OCI-LY3 (cell line): ENCODE data around the gene PARD3.

Source experiments
- H2AFZ ChIP-seq: fragments of 200-600, 300-600 bp; shearing (Covaris generic); 2 replicates; pipeline ENCODE4 v1.6.0; 2014; ENCODE audit warnings: antibody characterized with exemption, low read depth, low read length
- H3K27ac ChIP-seq: fragments of 200-600, 300-600 bp; sonication (generic); 2 replicates; pipeline ENCODE4 v1.5.1; 2014; ENCODE audit warnings: mild to moderate bottlenecking, low read length, moderate library complexity, mixed read lengths
- H3K27me3 ChIP-seq: fragments of 200-600, 300-600 bp; sonication (generic); 2 replicates; pipeline ENCODE4 v1.6.1; 2014; ENCODE audit warnings: low read depth, low read length, mixed read lengths
- H3K36me3 ChIP-seq: fragments of 200-600, 300-600 bp; sonication (generic); replicated peaks from 2 replicates; pipeline ENCODE3; 2014; ENCODE audit warnings: low read depth, low read length, mixed read lengths
- H3K4me1 ChIP-seq: fragments of 300-600, 200-600 bp; sonication (generic); 2 replicates; pipeline ENCODE4 v1.6.1; 2014; ENCODE audit warnings: low read length, mixed read lengths
- H3K4me2 ChIP-seq: fragments of 200-600, 300-600 bp; sonication (generic); 2 replicates; pipeline ENCODE4 v1.6.1; 2014; ENCODE audit warnings: low read length, mixed read lengths
- H3K4me3 ChIP-seq: fragments of 300-600, 200-600 bp; sonication (generic); 2 replicates; pipeline ENCODE4 v1.5.1; 2014; ENCODE audit warnings: antibody characterized with exemption, mild to moderate bottlenecking, low read length, moderate library complexity
- H3K79me2 ChIP-seq: fragments of 300-600, 200-600 bp; shearing (Covaris generic); 2 replicates; pipeline ENCODE4 v1.6.1; 2014; ENCODE audit warnings: mild to moderate bottlenecking, low read length, mixed read lengths
- H3K9ac ChIP-seq: fragments of 300-600, 200-600 bp; shearing (Covaris generic); 2 replicates; pipeline ENCODE4 v1.6.0; 2014; ENCODE audit warnings: mild to moderate bottlenecking, low read length, moderate library complexity
- H3K9me3 ChIP-seq: fragments of 200-600, 300-600 bp; shearing (Covaris generic); 2 replicates; pipeline ENCODE4 v1.6.1; 2014; ENCODE audit warnings: low read length, mixed read lengths; ENCODE audit not compliant: insufficient read depth
- H4K20me1 ChIP-seq: fragments of 200-600, 300-600 bp; sonication (generic); 2 replicates; pipeline ENCODE4 v1.6.1; 2016; ENCODE audit warnings: low read length, mixed read lengths; ENCODE audit not compliant: insufficient read depth
- EZH2phosphoT487 ChIP-seq: fragments of 200-600 bp; shearing (Covaris generic); IDR thresholded peaks from 2 replicates; pipeline ENCODE4 v1.6.1; 2018; ENCODE audit warnings: antibody characterized with exemption, mixed run types, low read depth
- TF ChIP-seq, protein P1 (sequence below): fragments of 200-600, 300-600 bp; sonication (generic); IDR thresholded peaks from 2 replicates; pipeline ENCODE4 v1.5.1; 2014; ENCODE audit warnings: antibody characterized with exemption, low read length, low read depth

The PARD3 gene

DNA sequence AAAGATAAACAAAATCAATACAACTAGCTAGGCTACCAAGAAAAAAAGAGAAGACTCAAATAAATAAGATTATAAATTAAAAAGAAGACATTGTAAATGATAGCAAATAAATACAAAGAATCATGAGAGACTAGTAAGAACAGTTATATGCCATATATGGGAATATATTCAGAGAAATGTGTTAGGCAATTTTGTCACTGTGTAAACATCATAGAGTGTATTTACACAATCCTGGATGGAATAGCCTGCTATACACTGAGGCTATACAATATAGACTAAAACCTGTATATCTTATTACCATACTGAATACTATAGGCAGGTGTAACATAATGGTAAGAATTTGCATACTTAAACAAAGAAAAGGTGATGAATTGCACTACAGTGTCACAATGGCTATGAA is 717.4 kb downstream of the PARD3 start:
- H4K20me1 ChIP-seq: no peaks in the 10 kb centered on the region
- no peak overlapping the region for H3K4me2 ChIP-seq
- H3K36me3 ChIP-seq: no peaks in the 10 kb centered on the region
- H3K9me3 ChIP-seq: no peaks in the 10 kb centered on the region
- no peak overlapping the region for H3K27ac ChIP-seq
- no peak for TF ChIP-seq EZH2phosphoT487
- TF ChIP-seq, protein P1, sequence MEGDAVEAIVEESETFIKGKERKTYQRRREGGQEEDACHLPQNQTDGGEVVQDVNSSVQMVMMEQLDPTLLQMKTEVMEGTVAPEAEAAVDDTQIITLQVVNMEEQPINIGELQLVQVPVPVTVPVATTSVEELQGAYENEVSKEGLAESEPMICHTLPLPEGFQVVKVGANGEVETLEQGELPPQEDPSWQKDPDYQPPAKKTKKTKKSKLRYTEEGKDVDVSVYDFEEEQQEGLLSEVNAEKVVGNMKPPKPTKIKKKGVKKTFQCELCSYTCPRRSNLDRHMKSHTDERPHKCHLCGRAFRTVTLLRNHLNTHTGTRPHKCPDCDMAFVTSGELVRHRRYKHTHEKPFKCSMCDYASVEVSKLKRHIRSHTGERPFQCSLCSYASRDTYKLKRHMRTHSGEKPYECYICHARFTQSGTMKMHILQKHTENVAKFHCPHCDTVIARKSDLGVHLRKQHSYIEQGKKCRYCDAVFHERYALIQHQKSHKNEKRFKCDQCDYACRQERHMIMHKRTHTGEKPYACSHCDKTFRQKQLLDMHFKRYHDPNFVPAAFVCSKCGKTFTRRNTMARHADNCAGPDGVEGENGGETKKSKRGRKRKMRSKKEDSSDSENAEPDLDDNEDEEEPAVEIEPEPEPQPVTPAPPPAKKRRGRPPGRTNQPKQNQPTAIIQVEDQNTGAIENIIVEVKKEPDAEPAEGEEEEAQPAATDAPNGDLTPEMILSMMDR: no peak
- H3K4me3 ChIP-seq: no peak overlapping the region
- H3K79me2 ChIP-seq: no peaks in the 10 kb centered on the region
- H3K9ac ChIP-seq: no peak overlapping the region
- H2AFZ ChIP-seq: no peak overlapping the region
- H3K27me3 ChIP-seq: no peaks in the 10 kb centered on the region
- H3K4me1 ChIP-seq: no peaks in the 10 kb centered on the region

DNA sequence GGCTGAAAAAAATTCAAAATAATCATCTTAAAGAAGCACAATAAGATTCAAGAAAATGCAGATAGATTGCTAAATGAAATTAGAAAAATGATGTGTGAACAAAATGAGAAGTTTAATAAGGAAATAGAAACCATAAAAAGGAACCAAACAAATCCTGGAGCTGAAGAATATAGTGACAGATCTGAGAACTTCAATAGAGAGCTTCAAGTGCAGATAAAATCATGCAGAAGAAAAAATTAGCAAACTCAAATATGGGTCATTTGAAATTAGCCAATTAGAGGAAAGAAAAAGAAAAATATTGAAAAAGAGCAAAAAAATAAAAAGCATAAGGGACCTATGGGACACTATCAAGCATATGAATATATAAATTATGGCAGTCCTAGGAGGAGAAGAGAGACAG is 720.1 kb downstream of the PARD3 start:
- Histone ChIP-seq H3K79me2 (no peaks in the 10 kb centered on the region), H3K27ac (no peak overlapping the region), H3K27me3 (no peaks in the 10 kb centered on the region), H3K36me3 (no peaks in the 10 kb centered on the region), H3K4me3 (no peak overlapping the region), H3K4me1 (no peaks in the 10 kb centered on the region), H3K9me3 (no peaks in the 10 kb centered on the region), H3K9ac (no peak overlapping the region), H2AFZ (no peak overlapping the region), H3K4me2 (no peak overlapping the region), H4K20me1 (no peaks in the 10 kb centered on the region)
- TF ChIP-seq EZH2phosphoT487: no peak
- TF ChIP-seq, protein P1: no peak

- TF ChIP-seq EZH2phosphoT487: no peak
- TF ChIP-seq, protein P1: no peak
- H3K36me3 ChIP-seq: no peaks in the 10 kb centered on the region
- H3K4me2 ChIP-seq: no peak overlapping the region
- H4K20me1 ChIP-seq: no peaks in the 10 kb centered on the region
- no peak overlapping the region for H2AFZ ChIP-seq
- no peaks in the 10 kb centered on the region for H3K27me3 ChIP-seq
- no peak overlapping the region for H3K27ac ChIP-seq
- H3K9me3 ChIP-seq: no peaks in the 10 kb centered on the region
- no peaks in the 10 kb centered on the region for H3K79me2 ChIP-seq
- H3K9ac ChIP-seq: no peak overlapping the region
- no peak overlapping the region for H3K4me3 ChIP-seq
- H3K4me1 ChIP-seq: no peaks in the 10 kb centered on the region
Measured at GRCh38 chr10:34094146-34094696, 720.9 kb downstream of the PARD3 start.

DNA sequence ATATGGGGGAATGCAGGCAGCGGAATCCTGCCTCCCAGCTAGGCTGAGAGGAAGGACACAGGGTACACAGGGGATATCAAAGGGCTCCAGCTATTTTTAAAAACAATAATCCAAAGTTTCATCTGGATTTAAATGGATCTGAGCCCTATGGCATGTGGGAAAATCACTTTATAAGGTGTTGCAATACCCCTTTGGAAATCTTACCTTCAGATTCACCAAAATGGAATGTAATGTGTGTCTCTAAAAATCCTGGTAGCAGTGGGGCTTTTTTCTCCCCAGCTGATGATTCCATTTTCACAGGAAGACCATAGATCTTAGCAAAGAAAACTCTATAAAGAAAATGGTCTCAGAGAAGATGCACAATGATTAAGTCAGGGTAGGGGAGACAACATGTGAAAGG is 722.2 kb downstream of the PARD3 start:
- H3K9me3 ChIP-seq: no peaks in the 10 kb centered on the region
- no peak for TF ChIP-seq EZH2phosphoT487
- TF ChIP-seq, protein P1: no peak
- H3K27ac ChIP-seq: no peak overlapping the region
- H3K4me2 ChIP-seq: no peak overlapping the region
- H4K20me1 ChIP-seq: no peaks in the 10 kb centered on the region
- H3K4me3 ChIP-seq: no peak overlapping the region
- H3K36me3 ChIP-seq: no peaks in the 10 kb centered on the region
- H3K4me1 ChIP-seq: no peaks in the 10 kb centered on the region
- no peaks in the 10 kb centered on the region for H3K27me3 ChIP-seq
- no peaks in the 10 kb centered on the region for H3K79me2 ChIP-seq
- H2AFZ ChIP-seq: no peak overlapping the region
- H3K9ac ChIP-seq: no peak overlapping the region
